Glutamatergic neuron (in vitro differentiated cells): Measurements from ENCODE around the gene CAMKK2. TPM values are rescaled to one million over a fixed set of nuclear protein-coding genes. Genes with fewer than 3 reads are reported as not detected.
"Not testable (repeated sequence)": the region's sequence is repeated elsewhere in the genome, so short reads cannot be mapped to it uniquely, and the experiment has no call there.

Experiments
- DNase-seq: peaks from one replicate; pipeline ENCODE4 v3.0.0; 2022
- H3K27ac Mint-ChIP-seq: one replicate; pipeline ENCODE4 v1.8.0; 2020; ENCODE audit warnings: mild to moderate bottlenecking, mixed read lengths, inconsistent platforms; ENCODE audit not compliant: unreplicated experiment
- H3K27me3 Mint-ChIP-seq: one replicate; pipeline ENCODE4 v1.8.0; 2020; ENCODE audit warnings: mild to moderate bottlenecking, moderate library complexity, mixed read lengths, inconsistent platforms; ENCODE audit not compliant: unreplicated experiment
- H3K36me3 Mint-ChIP-seq: one replicate; pipeline ENCODE4 v1.8.0; 2020; ENCODE audit warnings: mild to moderate bottlenecking, mixed read lengths, inconsistent platforms; ENCODE audit not compliant: unreplicated experiment
- H3K4me1 Mint-ChIP-seq: one replicate; pipeline ENCODE4 v1.8.0; 2020; ENCODE audit warnings: mild to moderate bottlenecking, low read depth, mixed read lengths, inconsistent platforms; ENCODE audit not compliant: unreplicated experiment
- H3K4me3 Mint-ChIP-seq: one replicate; pipeline ENCODE4 v1.8.0; 2020; ENCODE audit warnings: mild to moderate bottlenecking, mixed read lengths, inconsistent platforms; ENCODE audit not compliant: unreplicated experiment
- H3K9me3 Mint-ChIP-seq: one replicate; pipeline ENCODE4 v1.8.0; 2020; ENCODE audit warnings: mild to moderate bottlenecking, moderate library complexity, mixed read lengths, inconsistent platforms; ENCODE audit not compliant: unreplicated experiment
- CTCF ChIP-seq: fragments of 200-600 bp; sonication (generic); IDR thresholded peaks from one replicate; pipeline ENCODE4 v1.5.0; 2021; ENCODE audit not compliant: partially characterized antibody, unreplicated experiment
- total RNA-seq: library from RNA; stranded (reverse); fragmentation: NEBNext Ultra II Directional; extraction: Animal tissue kit (Norgen Biotek cat#: 25700); gene quantifications from one replicate; pipeline ENCODE4 v1.2.1, GENCODE V29; 2021; ENCODE audit not compliant: unreplicated experiment

The CAMKK2 gene
- total RNA-seq, 1 donor from 2014 or later: 50.2 TPM

- H3K9me3 Mint-ChIP-seq: no peaks in the 10 kb centered on the region
- H3K4me3 Mint-ChIP-seq: no peak overlapping the region
Observed at GRCh38 chr12:121314431-121314830, 17.9 kb upstream of the CAMKK2 start.

GRCh38 chr12:121310231-121310630 lies 13.7 kb upstream of the CAMKK2 start:
- not testable (repeated sequence) for DNase-seq, H3K4me3 Mint-ChIP-seq, H3K27me3 Mint-ChIP-seq, H3K9me3 Mint-ChIP-seq, H3K27ac Mint-ChIP-seq, H3K4me1 Mint-ChIP-seq, H3K36me3 Mint-ChIP-seq

More at GRCh38 chr12:121314431-121314830, 17.9 kb upstream of the CAMKK2 start:
- no peaks in the 10 kb centered on the region for H3K4me1 Mint-ChIP-seq
- H3K36me3 Mint-ChIP-seq: no peaks in the 10 kb centered on the region
- no peak for TF ChIP-seq CTCF
- no peak for DNase-seq
- H3K27ac Mint-ChIP-seq: no peak overlapping the region
- no peaks in the 10 kb centered on the region for H3K27me3 Mint-ChIP-seq

GRCh38 chr12:121307397-121307796 lies 10.9 kb upstream of the CAMKK2 start:
- not testable (repeated sequence) for H3K27me3 Mint-ChIP-seq, H3K36me3 Mint-ChIP-seq, H3K4me3 Mint-ChIP-seq, H3K9me3 Mint-ChIP-seq, H3K4me1 Mint-ChIP-seq, H3K27ac Mint-ChIP-seq, DNase-seq

GRCh38 chr12:121304306-121304705 lies 7.8 kb upstream of the CAMKK2 start:
- TF ChIP-seq CTCF: no peak
- peaks cover 2% of the 10 kb centered on the region for H3K27me3 Mint-ChIP-seq
- no peak for DNase-seq
- H3K27ac Mint-ChIP-seq: no peak overlapping the region
- no peak overlapping the region for H3K4me3 Mint-ChIP-seq
- peaks cover 4% of the 10 kb centered on the region for H3K4me1 Mint-ChIP-seq
- no peaks in the 10 kb centered on the region for H3K36me3 Mint-ChIP-seq
- H3K9me3 Mint-ChIP-seq: no peaks in the 10 kb centered on the region

- H3K4me1 Mint-ChIP-seq: peaks cover 4% of the 10 kb centered on the region
- no peak overlapping the region for H3K4me3 Mint-ChIP-seq
- DNase-seq: no peak
- H3K36me3 Mint-ChIP-seq: no peaks in the 10 kb centered on the region
- TF ChIP-seq CTCF: no peak
- H3K27ac Mint-ChIP-seq: no peak overlapping the region
- no peaks in the 10 kb centered on the region for H3K9me3 Mint-ChIP-seq
- peaks cover 4% of the 10 kb centered on the region for H3K27me3 Mint-ChIP-seq
Observed at GRCh38 chr12:121301876-121302275, 5.4 kb upstream of the CAMKK2 start.

GRCh38 chr12:121300083-121300819 lies 3.7 kb upstream of the CAMKK2 start:
- H3K4me1 Mint-ChIP-seq: peaks cover 4% of the 10 kb centered on the region
- no peak overlapping the region for H3K4me3 Mint-ChIP-seq
- H3K36me3 Mint-ChIP-seq: no peaks in the 10 kb centered on the region
- peaks cover 6% of the 10 kb centered on the region for H3K27me3 Mint-ChIP-seq
- H3K27ac Mint-ChIP-seq: no peak overlapping the region
- no peaks in the 10 kb centered on the region for H3K9me3 Mint-ChIP-seq
- no peak for TF ChIP-seq CTCF
- no peak for DNase-seq
